ENCODE data around the gene ITLN1.
A peak's percentile ranks its signal among the peaks of the same experiment; 100 is the strongest.

Gene ITLN1

GRCh38 chr1:160839746-160840145 lies 45.2 kb downstream of the ITLN1 start:
- TF ChIP-seq, protein P1, sequence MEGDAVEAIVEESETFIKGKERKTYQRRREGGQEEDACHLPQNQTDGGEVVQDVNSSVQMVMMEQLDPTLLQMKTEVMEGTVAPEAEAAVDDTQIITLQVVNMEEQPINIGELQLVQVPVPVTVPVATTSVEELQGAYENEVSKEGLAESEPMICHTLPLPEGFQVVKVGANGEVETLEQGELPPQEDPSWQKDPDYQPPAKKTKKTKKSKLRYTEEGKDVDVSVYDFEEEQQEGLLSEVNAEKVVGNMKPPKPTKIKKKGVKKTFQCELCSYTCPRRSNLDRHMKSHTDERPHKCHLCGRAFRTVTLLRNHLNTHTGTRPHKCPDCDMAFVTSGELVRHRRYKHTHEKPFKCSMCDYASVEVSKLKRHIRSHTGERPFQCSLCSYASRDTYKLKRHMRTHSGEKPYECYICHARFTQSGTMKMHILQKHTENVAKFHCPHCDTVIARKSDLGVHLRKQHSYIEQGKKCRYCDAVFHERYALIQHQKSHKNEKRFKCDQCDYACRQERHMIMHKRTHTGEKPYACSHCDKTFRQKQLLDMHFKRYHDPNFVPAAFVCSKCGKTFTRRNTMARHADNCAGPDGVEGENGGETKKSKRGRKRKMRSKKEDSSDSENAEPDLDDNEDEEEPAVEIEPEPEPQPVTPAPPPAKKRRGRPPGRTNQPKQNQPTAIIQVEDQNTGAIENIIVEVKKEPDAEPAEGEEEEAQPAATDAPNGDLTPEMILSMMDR (IDR thresholded peaks at IDR 0.05): no peak
- DNase-seq (ENCODE audit: low spot score): no peak
- Histone ChIP-seq H3K27ac (no peak overlapping the region), H3K4me3 (no peak overlapping the region)

- Histone ChIP-seq H3K27ac (peak overlapping the region in 1 of 2 donors; percentile 90), H3K4me3 (no peak overlapping the region)
- TF ChIP-seq, protein P1 (IDR thresholded peaks at IDR 0.05): no peak
- DNase-seq (ENCODE audit: low spot score): no peak
Observed at GRCh38 chr1:160838888-160839287, 46.1 kb downstream of the ITLN1 start.

GRCh38 chr1:160837558-160838205 lies 47.3 kb downstream of the ITLN1 start:
- TF ChIP-seq, protein P1 (IDR thresholded peaks at IDR 0.05): no peak
- Histone ChIP-seq H3K27ac (peak overlapping the region; percentile 52 to 90), H3K4me3 (no peak overlapping the region)
- DNase-seq (ENCODE audit: low spot score): peak; percentile 71

- peak; percentile 36 for DNase-seq (ENCODE audit: low spot score)
- Histone ChIP-seq H3K27ac (peak overlapping the region; percentile 52 to 90), H3K4me3 (no peak overlapping the region)
- TF ChIP-seq, protein P1 (IDR thresholded peaks at IDR 0.05): no peak
Observed at GRCh38 chr1:160836981-160837557, 47.9 kb downstream of the ITLN1 start.

DNA sequence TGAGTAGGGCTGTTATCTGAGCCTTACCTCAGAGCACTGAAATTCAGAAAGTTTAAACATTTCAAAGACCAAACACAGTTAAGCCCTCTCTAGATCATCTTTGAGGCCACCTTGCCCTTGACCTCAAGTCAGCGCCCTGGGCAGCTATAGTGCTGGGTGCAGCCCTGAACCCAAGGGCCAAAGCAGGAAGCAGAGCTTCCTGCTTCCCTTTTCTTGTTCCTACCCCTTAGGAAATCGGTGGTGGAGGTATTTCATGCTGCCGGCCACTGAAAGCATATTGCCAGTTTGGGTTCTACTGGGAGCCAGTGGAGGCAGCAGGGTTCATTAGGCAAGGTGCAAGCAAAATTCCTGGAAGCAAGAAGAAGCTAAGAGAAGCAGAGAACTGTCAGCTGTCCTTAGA lies 48.4 kb downstream of the ITLN1 start:
- Histone ChIP-seq H3K4me3 (no peak overlapping the region), H3K27ac (peak overlapping the region; percentile 52 to 90)
- TF ChIP-seq, protein P1 (IDR thresholded peaks at IDR 0.05): no peak
- peak; percentile 70 for DNase-seq (ENCODE audit: low spot score)

GRCh38 chr1:160835751-160836150 lies 49.2 kb downstream of the ITLN1 start:
- no peak for DNase-seq (ENCODE audit: low spot score)
- Histone ChIP-seq H3K4me3 (no peak overlapping the region), H3K27ac (peak overlapping the region in 1 of 2 donors; percentile 90)
- TF ChIP-seq, protein P1 (IDR thresholded peaks at IDR 0.05): no peak
